H9 (cell line): ENCODE data around the gene SPDYE9. TPM values are rescaled to one million over a fixed set of nuclear protein-coding genes. Genes with fewer than 3 reads are reported as not detected.
"Not testable (repeated sequence)": the region's sequence is repeated elsewhere in the genome, so short reads cannot be mapped to it uniquely, and the experiment has no call there.

Experiments used
- DNase-seq: peaks from one replicate; pipeline ENCODE4 v3.0.0-alpha.2; 2017
- H2AFZ ChIP-seq: one replicate; pipeline ENCODE4 v1.6.1; 2013; ENCODE audit warnings: mild to moderate bottlenecking, low read length, control low read depth, moderate library complexity
- H2AK5ac ChIP-seq: 2 replicates; pipeline ENCODE4 v1.6.1; 2013; ENCODE audit warnings: low read length, control low read depth, mixed read lengths; ENCODE audit not compliant: insufficient read length
- H2BK120ac ChIP-seq: one replicate; pipeline ENCODE4 v1.6.1; 2013; ENCODE audit warnings: low read depth, mild to moderate bottlenecking, low read length, control low read depth, inconsistent platforms; ENCODE audit not compliant: poor library complexity, severe bottlenecking
- H2BK12ac ChIP-seq: 2 replicates; pipeline ENCODE4 v1.6.1; 2013; ENCODE audit warnings: low read length, control low read depth, mixed read lengths, low read depth; ENCODE audit not compliant: insufficient read length
- H2BK15ac ChIP-seq: 2 replicates; pipeline ENCODE4 v1.6.1; 2013; ENCODE audit warnings: low read depth, low read length, control low read depth
- H2BK20ac ChIP-seq: one replicate; pipeline ENCODE4 v1.6.1; 2013; ENCODE audit warnings: low read depth, mild to moderate bottlenecking, low read length, control low read depth, inconsistent platforms; ENCODE audit not compliant: poor library complexity, severe bottlenecking
- H2BK5ac ChIP-seq: 2 replicates; pipeline ENCODE4 v1.6.1; 2013; ENCODE audit warnings: low read length, control low read depth, mixed read lengths; ENCODE audit not compliant: insufficient read length
- H3K14ac ChIP-seq: 2 replicates; pipeline ENCODE4 v1.6.1; 2013; ENCODE audit warnings: low read length, control low read depth; ENCODE audit not compliant: insufficient read depth
- H3K18ac ChIP-seq: 2 replicates; pipeline ENCODE4 v1.6.1; 2013; ENCODE audit warnings: low read depth, mild to moderate bottlenecking, mixed read lengths, low read length, control low read depth; ENCODE audit not compliant: insufficient read length
- H3K23ac ChIP-seq: 2 replicates; pipeline ENCODE4 v1.6.1; 2013; ENCODE audit warnings: low read length, control low read depth, mixed read lengths, low read depth; ENCODE audit not compliant: insufficient read length
- H3K23me2 ChIP-seq: 2 replicates; pipeline ENCODE4 v1.6.1; 2013; ENCODE audit warnings: low read depth, mild to moderate bottlenecking, mixed read lengths, low read length, control low read depth; ENCODE audit not compliant: insufficient read length, poor library complexity, severe bottlenecking
- H3K27ac ChIP-seq: 2 replicates; pipeline ENCODE4 v1.5.1; 2013; ENCODE audit warnings: low read length, control low read depth, mixed read lengths, low read depth; ENCODE audit not compliant: insufficient read length
- H3K27me3 ChIP-seq: 2 replicates; pipeline ENCODE4 v1.6.1; 2013; ENCODE audit warnings: low read length, control low read depth, inconsistent platforms; ENCODE audit not compliant: insufficient read depth
- H3K4ac ChIP-seq: 2 replicates; pipeline ENCODE4 v1.6.1; 2013; ENCODE audit warnings: low read depth, mild to moderate bottlenecking, control low read depth, inconsistent platforms, low read length, moderate library complexity
- H3K4me1 ChIP-seq: 2 replicates; pipeline ENCODE4 v1.6.1; 2013; ENCODE audit warnings: low read length, control low read depth, inconsistent platforms; ENCODE audit not compliant: insufficient read depth
- H3K4me2 ChIP-seq: 2 replicates; pipeline ENCODE4 v1.6.1; 2013; ENCODE audit warnings: low read length, control low read depth, mixed read lengths; ENCODE audit not compliant: insufficient read length, insufficient read depth
- H3K56ac ChIP-seq: 2 replicates; pipeline ENCODE4 v1.6.1; 2013; ENCODE audit warnings: low read depth, mild to moderate bottlenecking, mixed read lengths, low read length, control low read depth; ENCODE audit not compliant: insufficient read length
- H3K79me1 ChIP-seq: 2 replicates; pipeline ENCODE4 v1.6.1; 2013; ENCODE audit warnings: low read depth, mild to moderate bottlenecking, moderate library complexity, low read length, control low read depth, inconsistent platforms; ENCODE audit not compliant: insufficient read depth, poor library complexity, severe bottlenecking
- H3K79me2 ChIP-seq: 2 replicates; pipeline ENCODE4 v1.6.1; 2013; ENCODE audit warnings: low read length, control low read depth, inconsistent platforms; ENCODE audit not compliant: insufficient read depth
- H3K9ac ChIP-seq: 2 replicates; pipeline ENCODE4 v1.6.1; 2013; ENCODE audit warnings: low read length, control low read depth, mixed read lengths; ENCODE audit not compliant: insufficient read length; ENCODE audit errors: extremely low read depth
- H3K9me3 ChIP-seq: one replicate; pipeline ENCODE4 v1.6.1; 2013; ENCODE audit warnings: low read depth, low read length, inconsistent platforms; ENCODE audit not compliant: control insufficient read depth
- H3T11ph ChIP-seq: one replicate; pipeline ENCODE4 v1.6.1; 2013; ENCODE audit warnings: mild to moderate bottlenecking, low read length, control low read depth, inconsistent platforms
- H4K20me1 ChIP-seq: one replicate; pipeline ENCODE4 v1.6.1; 2013; ENCODE audit not compliant: control insufficient read depth, insufficient read length, insufficient read depth
- H4K5ac ChIP-seq: 2 replicates; pipeline ENCODE4 v1.6.1; 2013; ENCODE audit warnings: low read depth, mild to moderate bottlenecking, mixed read lengths, low read length, control low read depth; ENCODE audit not compliant: insufficient read length
- H4K8ac ChIP-seq: replicated peaks from 2 replicates; pipeline ENCODE4 v1.6.1; 2013; ENCODE audit warnings: low read length, control low read depth, mixed read lengths, low read depth; ENCODE audit not compliant: insufficient read length
- H4K91ac ChIP-seq: 2 replicates; pipeline ENCODE4 v1.6.1; 2013; ENCODE audit warnings: low read depth, mild to moderate bottlenecking, moderate library complexity, mixed read lengths, low read length, control low read depth; ENCODE audit not compliant: insufficient read length
- H3K27ac Mint-ChIP-seq, 3 experiments: 2 replicates in 2 of 3; 3 replicates in 1 of 3; pipeline ENCODE4 v1.8.0; 2020 to 2021; ENCODE audit warnings: mixed read lengths in 3 of 3, mild to moderate bottlenecking in 1 of 3, moderate library complexity in 1 of 3
- H3K27me3 Mint-ChIP-seq: 2 replicates; pipeline ENCODE4 v1.8.0; 2021; ENCODE audit warnings: low read depth, mild to moderate bottlenecking, moderate library complexity, mixed read lengths
- H3K36me3 Mint-ChIP-seq, 3 experiments: 2 replicates in 2 of 3; 3 replicates in 1 of 3; pipeline ENCODE4 v1.8.0; 2020 to 2021; ENCODE audit warnings: low read depth in 3 of 3, mixed read lengths in 3 of 3; ENCODE audit not compliant: insufficient read depth in 1 of 3
- H3K4me1 Mint-ChIP-seq, 2 experiments: 2 replicates each; pipeline ENCODE4 v1.8.0; 2020; ENCODE audit warnings: mixed read lengths in 2 of 2
- H3K4me3 Mint-ChIP-seq, 2 experiments: 2 replicates in 1 of 2; 3 replicates in 1 of 2; pipeline ENCODE4 v1.8.0; 2020 to 2021; ENCODE audit warnings: mild to moderate bottlenecking in 2 of 2, mixed read lengths in 2 of 2, moderate library complexity in 1 of 2
- H3K9me3 Mint-ChIP-seq, 2 experiments: 2 replicates in 1 of 2; 3 replicates in 1 of 2; pipeline ENCODE4 v1.8.0; 2020; ENCODE audit warnings: mild to moderate bottlenecking in 2 of 2, mixed read lengths in 2 of 2, moderate library complexity in 1 of 2
- WGBS: extraction: QIAGEN DNeasy Blood & Tissue Kit; methylation state at CpG from one replicate; pipeline ENCODE4 v1.1.7; 2013; ENCODE audit warnings: missing lambda C conversion rate, low lambda C conversion rate, mixed read lengths; ENCODE audit not compliant: insufficient read length; ENCODE audit errors: extremely low coverage; 5-methylcytosine and 5-hydroxymethylcytosine counted together
- total RNA-seq: library from RNA; stranded (reverse); gene quantifications from 2 replicates; pipeline ENCODE4 v1.2.1, GENCODE V29; 2021

Gene SPDYE9
- total RNA-seq, 1 experiment from 2014 or later, result not detected

GRCh38 chr7:73132651-73133217 is 46.9 kb upstream of the SPDYE9 start:
- not testable (repeated sequence) for H2BK12ac ChIP-seq, H2BK20ac ChIP-seq, H3K4me1 Mint-ChIP-seq, H3K4me1 ChIP-seq, H3K56ac ChIP-seq, H3K79me2 ChIP-seq, H3K27ac Mint-ChIP-seq, H3K4ac ChIP-seq, H3K9me3 ChIP-seq, H3K4me2 ChIP-seq, H3K79me1 ChIP-seq, H4K20me1 ChIP-seq, H2BK15ac ChIP-seq, H4K5ac ChIP-seq, H2AFZ ChIP-seq, H3K27me3 Mint-ChIP-seq, H4K91ac ChIP-seq, H3K14ac ChIP-seq, H3K23ac ChIP-seq, DNase-seq, H4K8ac ChIP-seq, H3K18ac ChIP-seq, H2BK5ac ChIP-seq, H3K9ac ChIP-seq, H2AK5ac ChIP-seq, H3K36me3 Mint-ChIP-seq, H3K23me2 ChIP-seq, H3K9me3 Mint-ChIP-seq, H3K27me3 ChIP-seq, H3K4me3 Mint-ChIP-seq, H2BK120ac ChIP-seq, H3T11ph ChIP-seq, H3K27ac ChIP-seq
- no CpG with 5 or more reads among the region's 7 CpGs for WGBS

DNA sequence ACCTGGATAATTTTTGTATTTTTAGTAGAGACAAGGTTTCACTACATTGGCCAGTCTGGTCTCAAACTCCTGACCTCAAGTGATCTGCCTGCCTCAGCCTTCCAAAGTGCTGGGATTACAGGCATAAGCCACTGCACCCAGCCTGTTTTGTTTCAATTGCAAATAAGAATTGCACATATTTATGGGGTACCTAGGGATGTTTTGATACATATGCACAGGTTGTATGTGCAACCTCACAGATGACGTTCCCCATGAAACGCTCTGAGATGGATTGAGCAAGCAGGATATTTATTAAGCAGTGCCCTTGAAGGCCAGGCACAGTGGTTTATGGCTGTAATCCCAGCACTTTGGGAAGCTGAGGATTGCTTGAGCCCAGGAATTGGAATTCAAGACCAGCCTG is 44.8 kb upstream of the SPDYE9 start:
- not testable (repeated sequence) for H4K5ac ChIP-seq, H3K4me3 Mint-ChIP-seq, H3K9me3 Mint-ChIP-seq, H3K14ac ChIP-seq, H4K8ac ChIP-seq, H3K9ac ChIP-seq, H2BK20ac ChIP-seq, H2BK120ac ChIP-seq, H2BK15ac ChIP-seq, H2AFZ ChIP-seq, H2AK5ac ChIP-seq, H3K23me2 ChIP-seq, H3K27ac Mint-ChIP-seq, DNase-seq, H3K23ac ChIP-seq, H3K27me3 ChIP-seq, H3K27me3 Mint-ChIP-seq, H2BK5ac ChIP-seq, H3K79me1 ChIP-seq, H3K4me1 ChIP-seq, H3K27ac ChIP-seq, H3K18ac ChIP-seq, H3K79me2 ChIP-seq, H3K56ac ChIP-seq, H3K4ac ChIP-seq, H2BK12ac ChIP-seq, H4K20me1 ChIP-seq, H4K91ac ChIP-seq, H3T11ph ChIP-seq, H3K4me2 ChIP-seq, H3K4me1 Mint-ChIP-seq, H3K36me3 Mint-ChIP-seq, H3K9me3 ChIP-seq
- WGBS, result no CpG with 5 or more reads among the region's 2 CpGs
